ENCODE data around the gene NOPCHAP1. TPM values are rescaled to one million over a fixed set of nuclear protein-coding genes. Genes with fewer than 3 reads are reported as not detected.

NOPCHAP1 gene
- total RNA-seq, 4 donors from 2014 or later, result 4.7 to 9.9 (median 6.6) TPM

DNA sequence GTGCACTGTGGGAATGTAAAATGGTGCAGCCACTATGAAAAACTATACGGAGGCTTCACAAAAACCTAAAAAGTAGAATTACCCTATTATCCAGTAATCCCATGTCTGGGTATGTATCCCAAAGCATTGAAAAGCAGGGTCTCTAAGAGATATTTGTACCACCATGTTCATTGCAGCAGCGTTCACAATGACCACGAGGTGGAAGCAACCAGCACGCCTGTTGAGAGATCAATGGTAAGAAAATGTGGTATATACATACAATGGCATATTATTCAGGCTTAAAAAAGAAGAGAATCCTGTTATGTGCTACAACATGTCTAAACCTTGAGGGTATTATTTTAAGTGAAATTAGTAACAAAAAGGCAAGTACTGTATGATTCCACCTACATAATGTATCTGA, 910 bp upstream of the NOPCHAP1 start:
- no peak for DNase-seq (ENCODE audit: low spot score in 2 of 2)
- no peak overlapping the region for H3K27ac ChIP-seq
- TF ChIP-seq, protein P1, sequence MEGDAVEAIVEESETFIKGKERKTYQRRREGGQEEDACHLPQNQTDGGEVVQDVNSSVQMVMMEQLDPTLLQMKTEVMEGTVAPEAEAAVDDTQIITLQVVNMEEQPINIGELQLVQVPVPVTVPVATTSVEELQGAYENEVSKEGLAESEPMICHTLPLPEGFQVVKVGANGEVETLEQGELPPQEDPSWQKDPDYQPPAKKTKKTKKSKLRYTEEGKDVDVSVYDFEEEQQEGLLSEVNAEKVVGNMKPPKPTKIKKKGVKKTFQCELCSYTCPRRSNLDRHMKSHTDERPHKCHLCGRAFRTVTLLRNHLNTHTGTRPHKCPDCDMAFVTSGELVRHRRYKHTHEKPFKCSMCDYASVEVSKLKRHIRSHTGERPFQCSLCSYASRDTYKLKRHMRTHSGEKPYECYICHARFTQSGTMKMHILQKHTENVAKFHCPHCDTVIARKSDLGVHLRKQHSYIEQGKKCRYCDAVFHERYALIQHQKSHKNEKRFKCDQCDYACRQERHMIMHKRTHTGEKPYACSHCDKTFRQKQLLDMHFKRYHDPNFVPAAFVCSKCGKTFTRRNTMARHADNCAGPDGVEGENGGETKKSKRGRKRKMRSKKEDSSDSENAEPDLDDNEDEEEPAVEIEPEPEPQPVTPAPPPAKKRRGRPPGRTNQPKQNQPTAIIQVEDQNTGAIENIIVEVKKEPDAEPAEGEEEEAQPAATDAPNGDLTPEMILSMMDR (IDR thresholded peaks at IDR 0.05), result no peak
- TF ChIP-seq EP300 (IDR thresholded peaks at IDR 0.05), result no peak

DNA sequence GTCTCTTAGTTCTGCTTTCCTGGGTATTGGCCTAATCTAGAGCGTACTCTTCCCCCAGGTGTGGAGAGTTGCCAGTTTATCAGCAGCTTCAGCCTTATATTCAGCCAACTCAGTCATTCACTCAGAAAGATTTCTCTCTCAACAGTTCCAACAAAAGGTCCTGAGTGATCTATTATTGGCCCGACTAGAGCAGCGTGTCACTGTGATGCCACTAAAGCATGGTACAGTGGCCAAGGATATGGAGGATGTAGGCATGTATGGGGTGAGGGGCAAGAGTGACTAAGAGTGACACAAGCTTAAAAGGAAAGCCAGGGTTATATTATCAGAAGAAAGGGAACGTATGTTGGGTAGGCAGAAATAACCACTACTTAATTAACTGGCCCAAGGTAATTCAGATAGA, 4.8 kb downstream of the NOPCHAP1 start:
- H3K36me3 ChIP-seq, result peaks cover 56% of the 10 kb centered on the region
- 92% methylated on average over 4 of the region's 4 CpGs for WGBS

More for the DNA sequence above, 910 bp upstream of the NOPCHAP1 start:
- no peaks in the 10 kb centered on the region for H3K27me3 ChIP-seq
- H3K4me1 ChIP-seq, result peaks cover 19% of the 10 kb centered on the region
- no peaks in the 10 kb centered on the region for H3K9me3 ChIP-seq
- peak overlapping the region; percentile 89 for H3K4me3 ChIP-seq
- 86% methylated on average over 4 of the region's 4 CpGs for WGBS
- H3K36me3 ChIP-seq, result peaks cover 5% of the 10 kb centered on the region

DNA sequence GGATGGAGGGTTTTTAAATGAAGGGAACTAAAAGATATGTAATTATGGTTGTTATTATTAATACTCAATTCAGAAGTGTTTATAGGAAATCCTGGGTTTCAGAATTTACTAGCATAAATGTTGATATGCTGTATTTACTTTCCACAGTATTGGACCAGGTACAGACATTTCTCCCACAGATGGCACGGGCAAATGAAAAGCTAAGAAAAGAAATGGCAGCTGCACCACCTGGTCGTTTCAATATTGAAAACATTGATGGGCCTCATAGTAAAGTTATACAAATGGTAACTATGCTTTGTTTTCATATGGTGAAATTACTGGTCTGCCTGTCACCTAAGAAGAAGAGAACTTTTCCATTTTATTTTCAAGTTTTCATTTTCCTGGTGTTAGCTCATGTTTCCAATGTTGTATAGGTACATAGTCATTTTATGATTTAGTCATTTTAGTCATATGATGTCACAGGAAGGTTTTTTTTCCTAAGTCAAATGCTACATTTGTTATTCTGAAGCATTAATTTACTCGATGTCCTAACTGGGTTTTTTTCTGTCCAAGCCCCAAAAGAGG, 5.5 kb downstream of the NOPCHAP1 start:
- no peak for DNase-seq (ENCODE audit: low spot score in 2 of 2)
- TF ChIP-seq, protein P1 (IDR thresholded peaks at IDR 0.05), result no peak
- no peak for TF ChIP-seq EP300 (IDR thresholded peaks at IDR 0.05)
- WGBS, result 83% methylated on average over 3 of the region's 3 CpGs
- peaks cover 63% of the 10 kb centered on the region for H3K36me3 ChIP-seq
- no peak overlapping the region for H3K27ac ChIP-seq
- H3K4me1 ChIP-seq, result peaks cover 11% of the 10 kb centered on the region
- H3K4me3 ChIP-seq, result no peak overlapping the region
- H3K9me3 ChIP-seq, result no peaks in the 10 kb centered on the region
- no peaks in the 10 kb centered on the region for H3K27me3 ChIP-seq

More for the DNA sequence above, 4.8 kb downstream of the NOPCHAP1 start:
- peaks cover 13% of the 10 kb centered on the region for H3K4me1 ChIP-seq
- H3K4me3 ChIP-seq, result no peak overlapping the region
- DNase-seq (ENCODE audit: low spot score in 2 of 2), result no peak
- no peaks in the 10 kb centered on the region for H3K9me3 ChIP-seq
- TF ChIP-seq POLR2A (IDR thresholded peaks at IDR 0.05) (no peak), POLR2AphosphoS5 (IDR thresholded peaks at IDR 0.05) (no peak), EP300 (IDR thresholded peaks at IDR 0.05) (no peak)
- TF ChIP-seq, protein P1 (IDR thresholded peaks at IDR 0.05), result no peak
- no peaks in the 10 kb centered on the region for H3K27me3 ChIP-seq
- H3K27ac ChIP-seq, result no peak overlapping the region

DNA sequence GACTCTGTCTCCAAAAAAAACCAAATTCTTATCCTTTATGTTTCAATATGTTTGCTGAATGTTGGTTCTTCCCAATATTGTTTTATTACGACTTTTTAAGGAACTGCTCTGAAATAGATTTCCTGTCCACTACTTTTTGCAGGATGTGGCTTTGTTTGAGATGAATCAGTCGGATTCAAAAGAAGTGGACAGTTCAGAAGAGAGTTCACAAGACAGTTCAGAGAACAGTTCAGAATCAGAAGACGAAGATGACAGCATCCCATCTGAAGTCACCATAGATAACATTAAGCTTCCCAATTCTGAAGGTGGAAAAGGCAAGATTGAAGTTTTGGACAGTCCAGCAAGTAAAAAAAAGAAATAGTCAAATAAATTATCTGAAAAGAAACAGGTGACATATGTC, 8.2 kb downstream of the NOPCHAP1 start:
- no peaks in the 10 kb centered on the region for H3K27me3 ChIP-seq
- no peaks in the 10 kb centered on the region for H3K4me1 ChIP-seq
- DNase-seq (ENCODE audit: low spot score in 2 of 2), result no peak
- no peak for TF ChIP-seq EP300 (IDR thresholded peaks at IDR 0.05)
- no peak for TF ChIP-seq POLR2AphosphoS5 (IDR thresholded peaks at IDR 0.05)
- TF ChIP-seq POLR2A (IDR thresholded peaks at IDR 0.05), result no peak
- TF ChIP-seq, protein P1 (IDR thresholded peaks at IDR 0.05), result no peak
- no peak overlapping the region for H3K27ac ChIP-seq
- H3K9me3 ChIP-seq, result no peaks in the 10 kb centered on the region
- WGBS, result 86% methylated on average over 3 of the region's 3 CpGs
- H3K4me3 ChIP-seq, result no peak overlapping the region
- H3K36me3 ChIP-seq, result peaks cover 74% of the 10 kb centered on the region

DNA sequence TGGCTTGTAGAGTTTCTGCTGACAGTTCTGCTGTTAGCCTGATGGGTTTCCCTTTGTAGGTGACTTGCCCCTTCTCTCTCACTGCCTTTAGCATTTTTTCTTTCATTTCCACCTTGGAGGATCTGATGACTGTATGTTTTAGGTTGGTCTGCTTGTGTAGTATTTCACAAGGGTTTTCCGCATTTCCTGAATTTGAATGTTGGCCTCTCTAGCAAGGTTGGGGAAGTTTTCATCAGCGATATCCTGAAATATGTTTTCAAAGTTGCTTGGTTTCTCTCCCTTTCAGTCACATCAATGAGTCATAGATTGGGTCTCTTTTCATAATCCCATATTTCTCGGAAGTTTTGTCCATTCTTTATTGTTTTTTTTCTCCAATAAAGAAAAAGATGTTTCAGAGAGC, 11.4 kb downstream of the NOPCHAP1 start:
- WGBS, result 86% methylated on average over 3 of the region's 3 CpGs
- Histone ChIP-seq H3K27ac (no peak overlapping the region), H3K4me3 (no peak overlapping the region), H3K36me3 (peaks cover 75% of the 10 kb centered on the region), H3K27me3 (no peaks in the 10 kb centered on the region), H3K4me1 (no peaks in the 10 kb centered on the region), H3K9me3 (no peaks in the 10 kb centered on the region)
- no peak for DNase-seq (ENCODE audit: low spot score in 2 of 2)
- TF ChIP-seq EP300 (IDR thresholded peaks at IDR 0.05) (no peak), POLR2AphosphoS5 (IDR thresholded peaks at IDR 0.05) (no peak), POLR2A (IDR thresholded peaks at IDR 0.05) (no peak)
- TF ChIP-seq, protein P1 (IDR thresholded peaks at IDR 0.05), result no peak

All from suprapubic skin (tissue), 4 donors.